Measurements from ENCODE around the gene DSTN.

The DSTN gene

GRCh38 chr20:17584689-17585088, 14.8 kb downstream of the DSTN start:
- no peak for DNase-seq

GRCh38 chr20:17586250-17586649, 16.4 kb downstream of the DSTN start:
- no peak for DNase-seq

GRCh38 chr20:17587148-17587547, 17.3 kb downstream of the DSTN start:
- DNase-seq, result no peak

- no peak for DNase-seq
Observed at GRCh38 chr20:17587824-17588223, 17.9 kb downstream of the DSTN start.

- no peak for DNase-seq
Observed at GRCh38 chr20:17589161-17589834, 19.4 kb downstream of the DSTN start.

DNA sequence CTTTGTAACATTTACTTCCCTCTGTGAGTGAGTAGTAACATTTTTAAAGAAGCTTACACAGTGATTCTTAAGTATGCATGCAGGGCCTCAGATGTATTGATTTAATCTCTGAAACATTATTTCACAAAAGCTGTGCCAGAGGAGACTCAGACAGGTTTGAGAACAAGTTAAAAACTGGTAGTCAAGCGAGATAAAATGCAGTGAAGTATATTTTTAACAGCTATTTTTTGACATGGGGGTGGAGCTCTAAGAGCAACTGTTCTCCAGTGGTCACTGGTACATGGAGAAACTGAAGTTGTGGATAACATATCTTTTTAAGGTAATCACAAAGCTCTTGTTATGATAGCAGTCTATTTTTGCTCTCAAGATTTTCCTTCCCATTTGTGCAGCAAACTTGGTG, 20.4 kb downstream of the DSTN start:
- DNase-seq, result no peak

DNA sequence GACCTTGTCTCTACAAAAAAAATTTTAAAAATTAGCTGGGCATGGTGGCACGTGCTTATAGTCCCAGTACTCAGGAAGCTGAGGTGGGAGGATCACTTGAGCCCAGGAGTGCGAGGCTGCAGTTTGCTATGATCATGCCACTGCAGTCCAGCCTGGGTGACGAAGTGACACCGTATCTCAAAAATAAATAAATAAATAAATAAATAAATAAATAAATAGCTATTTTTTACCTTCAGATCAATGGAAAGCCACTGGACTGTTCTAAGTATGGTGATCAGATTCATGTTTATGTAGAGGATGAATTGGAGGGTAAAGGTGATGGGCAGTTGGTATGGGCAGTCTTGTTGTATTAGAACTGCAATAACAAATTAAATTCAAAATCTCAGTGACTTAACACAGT, 24.0 kb downstream of the DSTN start:
- DNase-seq, result no peak

DNA sequence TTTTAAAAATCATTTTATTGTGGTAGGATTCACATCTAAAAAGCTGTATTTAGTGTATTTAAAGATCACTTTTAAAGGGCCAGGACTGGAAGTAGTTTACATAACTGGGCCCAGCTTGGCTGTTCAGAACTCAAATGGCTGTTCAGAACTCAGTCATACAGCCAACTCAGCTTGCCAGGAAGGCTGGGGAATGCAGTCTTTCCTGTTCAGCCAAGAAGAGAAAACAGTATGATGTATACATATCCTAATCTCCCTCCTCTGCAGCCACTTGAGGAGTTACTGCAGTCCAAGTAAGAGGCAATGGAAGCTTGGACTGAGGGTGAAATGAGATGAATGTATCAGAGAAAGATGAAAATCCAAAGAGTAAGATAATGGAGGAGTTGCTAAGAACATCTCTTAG, 24.6 kb downstream of the DSTN start:
- no peak for DNase-seq

- no peak for DNase-seq
Observed at GRCh38 chr20:17595856-17596255, 26.0 kb downstream of the DSTN start.

DNA sequence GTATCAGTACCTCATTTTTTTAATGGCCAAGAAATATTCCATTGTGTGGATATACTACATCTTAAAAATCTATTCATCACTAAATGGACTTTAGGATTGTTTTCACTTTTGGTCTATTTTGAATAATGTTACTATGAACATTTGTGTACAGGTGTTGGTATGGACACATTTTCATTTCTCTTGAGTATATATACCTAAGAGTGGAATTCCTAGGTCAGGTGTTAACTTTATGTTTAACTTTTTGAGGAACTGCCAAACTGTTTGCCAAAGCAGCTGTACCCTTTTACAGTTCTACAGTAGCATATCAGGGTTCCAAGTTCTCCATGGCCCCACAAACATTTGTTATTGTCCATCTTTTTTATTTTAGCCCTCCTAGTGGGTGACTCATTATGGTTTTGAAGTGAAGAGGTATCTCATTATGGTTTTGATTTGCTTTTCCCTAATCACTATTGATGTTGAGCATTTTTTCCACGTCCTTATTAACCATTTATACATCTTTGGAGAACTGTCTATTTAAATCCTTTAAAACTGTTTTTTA, 28.2 kb downstream of the DSTN start:
- no peak for DNase-seq

GRCh38 chr20:17601957-17602356, 32.1 kb downstream of the DSTN start:
- no peak for DNase-seq

- DNase-seq, result no peak
Observed at GRCh38 chr20:17602493-17602892, 32.6 kb downstream of the DSTN start.

DNA sequence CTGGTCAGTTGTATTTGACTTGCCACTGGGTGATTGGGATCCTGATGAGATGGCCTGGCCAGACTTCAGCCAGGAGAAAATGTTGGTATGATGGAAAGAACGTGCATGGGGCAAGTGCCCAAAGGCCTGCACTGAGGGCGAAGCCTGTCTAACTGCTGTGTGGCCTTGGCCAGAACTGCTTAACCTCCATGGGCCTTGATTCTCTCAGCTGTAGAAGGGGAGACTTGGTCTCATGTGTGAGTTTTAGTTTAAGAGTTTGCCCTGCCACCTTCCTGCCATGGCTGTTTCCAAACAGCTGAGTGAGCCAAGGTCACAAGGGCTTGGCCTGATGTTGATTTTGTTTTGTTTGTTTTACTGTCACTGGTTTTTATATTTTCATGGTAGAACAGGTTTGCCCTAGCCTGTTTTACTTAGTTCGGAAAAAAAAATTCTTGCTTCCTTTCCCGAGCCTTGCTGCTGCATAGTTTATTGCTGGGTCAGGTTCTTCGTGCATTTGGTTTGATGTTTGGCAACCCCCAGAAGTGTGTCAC, 35.3 kb downstream of the DSTN start:
- DNase-seq, result no peak

GRCh38 chr20:17606001-17606400, 36.1 kb downstream of the DSTN start:
- DNase-seq, result no peak

- DNase-seq, result no peak
Observed at GRCh38 chr20:17608701-17609497, 39.0 kb downstream of the DSTN start.

- no peak for DNase-seq
Observed at GRCh38 chr20:17609811-17610377, 40.0 kb downstream of the DSTN start.

- DNase-seq, result no peak
Observed at GRCh38 chr20:17610566-17611289, 40.9 kb downstream of the DSTN start.

GRCh38 chr20:17611290-17611539, 41.3 kb downstream of the DSTN start:
- DNase-seq, result no peak

GRCh38 chr20:17611540-17612286, 41.8 kb downstream of the DSTN start:
- DNase-seq, result no peak

GRCh38 chr20:17612287-17612991, 42.6 kb downstream of the DSTN start:
- no peak for DNase-seq

DNA sequence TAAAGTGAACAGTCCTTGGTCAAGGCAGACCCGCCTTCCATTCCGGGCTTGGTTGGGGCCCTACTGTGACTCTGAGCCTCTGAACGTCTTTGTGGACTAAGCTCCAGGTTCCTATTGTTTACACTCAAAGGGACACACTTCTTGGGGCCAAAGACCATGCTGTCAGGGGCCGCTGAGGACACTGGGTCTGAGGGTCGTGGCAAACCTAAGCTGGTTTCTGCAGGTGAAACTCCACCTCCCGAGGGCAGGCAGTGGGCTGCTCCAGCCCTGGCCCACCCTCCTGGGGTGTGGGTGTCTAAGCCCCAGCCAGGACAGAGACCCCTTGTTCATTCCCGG, 43.1 kb downstream of the DSTN start:
- DNase-seq, result no peak
